Activated CD4-positive, alpha-beta T cell treated with anti-CD3 and anti-CD28 coated beads, Interleukin-2, amount 50 U/mL, for 24 hours (primary cell): Measurements from ENCODE around the gene ADRB1.

Experiments used
- DNase-seq, 2 donors: peaks; one replicate each; pipeline ENCODE4 v3.0.0-alpha.2; 2020; ENCODE audit warnings: low read depth in 1 of 2, low spot score in 1 of 2

ADRB1 gene

GRCh38 chr10:114053946-114054345 is 10.3 kb downstream of the ADRB1 start:
- DNase-seq, result no peak

GRCh38 chr10:114057855-114058254 is 14.2 kb downstream of the ADRB1 start:
- no peak for DNase-seq

GRCh38 chr10:114058297-114058696 is 14.6 kb downstream of the ADRB1 start:
- no peak for DNase-seq

GRCh38 chr10:114059561-114059960 is 15.9 kb downstream of the ADRB1 start:
- DNase-seq, result no peak

GRCh38 chr10:114060456-114060855 is 16.8 kb downstream of the ADRB1 start:
- DNase-seq, result no peak

DNA sequence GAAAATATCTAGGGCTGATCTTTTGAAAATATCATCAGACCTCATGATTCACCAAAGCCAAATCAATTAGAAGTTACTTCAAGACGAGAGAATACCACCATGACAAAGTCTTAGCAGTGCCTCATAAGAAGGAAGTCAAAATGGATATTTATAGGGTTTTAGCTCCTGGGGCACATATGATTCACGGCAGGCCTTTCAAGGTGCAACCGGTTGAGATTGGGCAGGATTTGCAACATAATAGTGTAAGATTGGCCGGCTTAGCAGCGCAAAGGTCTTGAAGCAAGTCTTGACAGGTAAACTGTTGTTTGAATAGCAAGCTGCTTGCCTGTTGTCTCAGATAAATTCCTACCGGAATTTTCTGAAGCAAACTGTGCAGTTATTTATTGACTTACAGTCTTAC is 17.5 kb downstream of the ADRB1 start:
- DNase-seq, result no peak

- DNase-seq, result no peak
These were observed 18.1 kb downstream of the ADRB1 start for GRCh38 chr10:114061789-114062188.

DNA sequence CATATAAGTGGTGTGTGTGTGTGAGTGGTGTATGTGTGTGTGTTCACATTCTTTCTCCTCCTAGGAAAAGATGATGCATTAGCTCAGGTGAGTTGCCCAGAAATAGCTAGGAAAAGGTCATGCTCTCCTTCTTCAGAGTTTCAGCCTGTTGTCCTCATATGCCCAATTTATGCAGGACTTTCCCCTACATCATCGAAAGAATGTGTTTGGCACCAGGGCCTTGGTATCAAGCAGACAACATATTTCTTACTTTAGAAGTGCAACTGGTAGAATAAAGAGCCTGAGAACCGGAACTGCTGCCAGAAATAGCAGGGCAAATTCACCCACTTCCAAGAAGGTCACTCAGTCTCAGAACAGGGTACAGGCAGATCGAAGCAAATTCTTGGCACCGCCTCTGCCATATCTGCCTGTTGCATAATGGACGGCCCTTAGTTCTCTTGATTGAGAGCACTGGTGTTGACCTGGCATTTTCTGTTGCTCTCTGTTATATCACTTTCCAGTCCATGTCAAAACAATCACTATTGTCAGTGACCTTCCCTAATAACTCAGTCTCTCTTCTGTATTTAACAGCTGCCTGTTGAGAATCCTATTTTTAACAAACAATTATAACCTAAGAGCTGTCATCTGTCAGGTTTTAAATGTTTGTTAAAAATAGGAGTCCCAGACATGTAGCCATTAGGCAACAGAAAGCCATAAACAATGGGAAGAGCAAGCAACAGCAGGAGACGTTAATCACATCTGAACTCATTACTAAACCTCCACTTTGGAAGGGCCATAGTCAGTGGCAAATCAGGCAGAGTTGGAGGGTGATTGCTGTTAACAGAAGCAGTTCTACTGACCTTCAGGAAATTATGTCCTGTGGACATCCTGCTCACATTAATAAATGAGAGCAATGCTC is 20.7 kb downstream of the ADRB1 start:
- DNase-seq, result no peak

DNA sequence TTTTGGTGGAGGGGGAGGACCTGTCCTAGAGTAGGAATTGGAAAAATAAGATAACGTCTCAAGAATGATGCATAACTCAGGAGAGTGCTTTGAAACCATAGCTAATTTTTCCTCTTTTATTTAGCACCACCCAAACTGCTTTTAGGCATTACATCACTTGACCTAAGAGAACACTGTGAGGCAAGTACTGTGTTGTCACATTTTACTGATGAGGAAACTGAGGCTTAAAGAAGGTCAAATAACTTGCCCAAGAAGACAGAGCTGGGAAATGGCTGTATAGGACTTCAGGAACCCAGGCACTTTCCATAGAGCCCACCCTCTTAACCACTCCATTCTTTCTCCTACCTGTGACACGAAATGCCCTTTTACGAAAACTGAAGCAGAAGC is 21.4 kb downstream of the ADRB1 start:
- no peak for DNase-seq

- no peak for DNase-seq
These were observed 24.5 kb downstream of the ADRB1 start for GRCh38 chr10:114068054-114068707.

DNA sequence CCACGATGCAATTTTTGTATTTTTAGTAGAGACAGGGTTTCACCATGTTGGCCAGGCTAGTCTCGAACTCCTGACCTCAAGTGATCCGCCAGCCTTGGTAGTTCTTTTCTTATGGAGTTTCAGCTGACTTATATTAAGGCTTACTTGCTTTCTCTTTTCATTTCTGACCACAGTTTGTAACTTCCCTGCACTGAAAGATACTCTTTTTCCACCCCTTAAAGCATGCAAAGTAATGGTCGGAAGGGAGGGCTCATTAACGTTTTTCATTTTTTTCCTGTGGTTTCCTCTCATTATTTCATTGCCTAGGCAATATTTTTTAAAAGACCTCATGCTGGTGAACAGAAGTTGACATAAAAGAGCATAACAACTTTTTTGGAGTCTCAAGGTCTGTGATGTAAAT is 27.0 kb downstream of the ADRB1 start:
- no peak for DNase-seq

- no peak for DNase-seq
These were observed 27.5 kb downstream of the ADRB1 start for GRCh38 chr10:114071178-114071577.

DNA sequence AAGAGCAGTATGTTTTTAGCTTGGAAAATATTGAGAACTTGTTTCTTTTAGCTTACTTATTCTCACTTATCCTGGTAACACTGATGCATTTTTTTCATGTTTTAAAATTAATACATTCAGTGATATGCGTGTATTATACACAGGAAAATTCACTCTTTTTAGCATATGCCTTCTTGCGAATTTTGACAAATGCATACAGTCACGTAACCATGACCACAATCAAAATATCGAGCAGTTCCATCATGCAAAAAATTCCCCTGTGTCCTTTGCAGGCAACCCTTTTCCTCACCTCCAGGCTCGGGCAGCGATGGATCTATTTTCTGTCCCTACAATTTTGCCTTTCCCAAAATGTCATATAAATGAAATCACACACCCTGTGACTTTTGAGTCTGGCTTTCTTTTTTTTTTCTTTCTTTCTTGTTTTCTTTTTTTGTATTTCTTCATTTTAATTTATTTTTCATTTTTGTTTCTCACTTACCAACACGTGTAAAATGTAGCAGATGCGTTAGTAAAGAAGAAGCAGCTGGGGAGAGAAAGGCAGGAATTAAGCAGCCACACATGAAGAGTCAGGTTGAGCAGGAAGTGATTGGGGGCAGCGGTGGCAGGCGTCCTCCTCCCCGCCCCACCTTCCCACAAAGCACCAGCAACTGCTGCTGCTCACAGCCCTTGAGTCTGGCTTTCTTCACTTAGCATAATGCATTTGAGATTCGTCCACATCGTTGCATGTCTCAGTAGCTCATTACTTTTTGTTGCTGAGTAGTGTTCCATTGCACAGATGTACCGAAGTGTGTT is 29.9 kb downstream of the ADRB1 start:
- DNase-seq, result no peak

- no peak for DNase-seq
These were observed 31.4 kb downstream of the ADRB1 start for GRCh38 chr10:114075093-114075492.

GRCh38 chr10:114077347-114077746 is 33.7 kb downstream of the ADRB1 start:
- no peak for DNase-seq

- no peak for DNase-seq
These were observed 34.2 kb downstream of the ADRB1 start for GRCh38 chr10:114077815-114078219.

DNA sequence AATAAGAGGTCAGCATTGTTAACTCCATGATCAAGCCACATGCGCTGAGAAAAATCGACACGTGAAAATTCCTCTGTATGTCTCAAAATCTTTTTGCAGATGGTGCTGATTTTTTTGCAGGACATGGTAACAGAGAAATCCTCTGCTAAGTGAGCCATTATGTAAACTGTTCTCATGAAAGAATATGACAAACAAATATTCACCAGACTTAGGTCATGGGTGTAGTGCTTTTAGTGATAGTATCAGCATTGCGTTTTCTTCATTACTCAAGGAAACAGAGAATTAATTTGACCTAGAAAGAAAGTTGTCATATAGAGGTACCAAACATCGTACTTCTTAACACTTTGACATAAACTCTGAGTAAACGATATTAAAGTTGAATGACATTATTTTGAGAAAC is 34.7 kb downstream of the ADRB1 start:
- no peak for DNase-seq

- DNase-seq, result no peak
These were observed 35.8 kb downstream of the ADRB1 start for GRCh38 chr10:114079421-114079820.

DNA sequence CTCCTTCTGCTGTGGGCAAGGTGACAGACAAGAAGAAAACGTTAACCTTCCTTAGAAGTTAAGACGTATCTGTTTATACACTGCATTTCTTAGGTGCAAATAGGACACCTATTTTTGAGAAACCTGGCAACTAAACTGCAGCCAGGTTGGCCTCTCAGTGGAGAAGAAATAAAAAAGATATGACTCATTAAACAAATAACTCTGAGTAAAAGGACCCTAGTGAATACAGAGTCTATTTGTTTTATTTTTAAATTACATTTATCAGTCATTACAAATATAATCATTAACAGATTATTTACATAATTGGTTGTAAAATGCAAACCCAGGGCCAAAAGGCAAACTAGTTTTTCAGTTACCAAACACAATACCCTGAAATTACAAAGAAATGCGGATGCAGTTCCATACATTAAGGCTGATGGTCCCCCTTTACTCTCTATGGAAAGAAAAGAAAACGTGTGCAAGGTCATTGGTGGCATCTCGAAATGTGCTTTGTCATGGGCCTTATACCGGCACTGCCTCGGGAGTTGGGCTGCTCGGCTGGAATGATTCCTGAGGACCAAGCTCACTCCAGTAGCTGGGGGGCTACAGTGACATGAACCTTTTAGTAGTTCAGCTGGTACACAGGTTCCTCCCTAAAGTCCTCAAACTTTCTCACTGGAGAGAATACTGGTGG is 38.4 kb downstream of the ADRB1 start:
- DNase-seq, result no peak

- DNase-seq, result no peak
These were observed 39.4 kb downstream of the ADRB1 start for GRCh38 chr10:114083040-114083439.

- no peak for DNase-seq
These were observed 40.5 kb downstream of the ADRB1 start for GRCh38 chr10:114084215-114084614.
